B cell (primary cell): Measurements from ENCODE around the gene TSPAN18. TPM values are rescaled to one million over a fixed set of nuclear protein-coding genes. Genes with fewer than 3 reads are reported as not detected.

ENCODE experiments used
- ATAC-seq: fragments of 200-7000 bp; cut with Tn5 transposase; one replicate; pipeline ENCODE4 v1.10.0; 2021; ENCODE audit warnings: low read depth, mild to moderate bottlenecking, moderate number of reproducible peaks, moderate library complexity
- CTCF ChIA-PET: fragments of 350-600 bp; sonication (Branson Sonifier 250); formaldehyde crosslinking; loops from one replicate; lab custom pipeline; 2021; ENCODE audit warnings: antibody characterized with exemption, inconsistent platforms; lab: Charles Lee
- POLR2A ChIA-PET: fragments of 350-600 bp; sonication (Branson Sonifier 250); formaldehyde crosslinking; loops from one replicate; lab custom pipeline; 2021; ENCODE audit warnings: antibody characterized with exemption; lab: Charles Lee
- DNase-seq: peaks from one replicate; pipeline ENCODE4 v3.0.0; 2013
- H2AFZ ChIP-seq: 2 replicates; pipeline ENCODE4 v1.6.1; 2012; ENCODE audit warnings: mild to moderate bottlenecking, low read depth, low read length; ENCODE audit not compliant: insufficient read depth, poor library complexity, severe bottlenecking
- H3K27ac ChIP-seq, 2 donors: 1 replicate in 1 of 2; 2 replicates in 1 of 2; pipeline ENCODE4 v1.5.1; 2012 to 2013; ENCODE audit warnings: low read length in 2 of 2, mild to moderate bottlenecking in 2 of 2, moderate library complexity in 1 of 2
- H3K27me3 ChIP-seq, 4 experiments: fragments of 200-600 bp in 1 of 4; sonication (generic) in 1 of 4; replicated peaks in 1 of 4; 1 replicate in 2 of 4; 2 replicates in 2 of 4; pipeline versions ENCODE4 v1.6.1 to v1.7.0; 2013 to 2016; ENCODE audit warnings: low read length in 3 of 4, mild to moderate bottlenecking in 2 of 4, mixed read lengths in 1 of 4, moderate library complexity in 1 of 4; ENCODE audit not compliant: insufficient read depth in 4 of 4, control insufficient read depth in 3 of 4; ENCODE audit errors: control extremely low read depth in 1 of 4
- H3K36me3 ChIP-seq, 2 experiments: replicated peaks in 1 of 2; 1 replicate in 1 of 2; 2 replicates in 1 of 2; pipeline versions ENCODE4 v1.6.1 to v1.7.1; 2013; ENCODE audit warnings: low read length in 1 of 2; ENCODE audit not compliant: insufficient read depth in 2 of 2, control insufficient read depth in 1 of 2; ENCODE audit errors: control extremely low read depth in 1 of 2, extremely low read depth in 1 of 2
- H3K4me1 ChIP-seq, 2 donors: fragments of 200-600 bp in 1 of 2; sonication (generic) in 1 of 2; 1 replicate in 1 of 2; 2 replicates in 1 of 2; pipeline versions ENCODE4 v1.5.1 to v1.6.1; 2013 to 2017; ENCODE audit warnings: low read length in 2 of 2; ENCODE audit not compliant: control insufficient read depth in 2 of 2, insufficient read depth in 2 of 2
- H3K4me2 ChIP-seq: replicated peaks from 2 replicates; pipeline ENCODE3; 2012; ENCODE audit warnings: mild to moderate bottlenecking, low read depth, low read length; ENCODE audit not compliant: poor library complexity, severe bottlenecking
- H3K4me3 ChIP-seq, 5 experiments: fragments of 200-600 bp in 1 of 5; sonication (generic) in 1 of 5; 1 replicate in 3 of 5; 2 replicates in 2 of 5; pipeline versions ENCODE4 v1.5.1 to v1.7.0; 2011 to 2016; ENCODE audit warnings: low read length in 4 of 5, mild to moderate bottlenecking in 4 of 5, low read depth in 2 of 5, control low read depth in 1 of 5, moderate library complexity in 1 of 5; ENCODE audit not compliant: insufficient read depth in 1 of 5; ENCODE audit errors: control extremely low read depth in 1 of 5, extremely low read depth in 1 of 5
- H3K79me2 ChIP-seq: fragments of 200-600 bp; sonication (generic); one replicate; pipeline ENCODE4 v1.6.0; 2016; ENCODE audit warnings: low read length; ENCODE audit not compliant: control insufficient read depth, insufficient read depth
- H3K9ac ChIP-seq: fragments of 200-600 bp; sonication (generic); 2 replicates; pipeline ENCODE4 v1.6.1; 2017; ENCODE audit warnings: mild to moderate bottlenecking, low read length, moderate library complexity
- H3K9me3 ChIP-seq, 3 donors: one replicate each; pipeline versions ENCODE4 v1.6.1 to v1.7.1; 2013; ENCODE audit warnings: low read length in 2 of 3; ENCODE audit not compliant: control insufficient read depth in 2 of 3, insufficient read depth in 1 of 3; ENCODE audit errors: control extremely low read depth in 1 of 3
- H4K20me1 ChIP-seq: 2 replicates; pipeline ENCODE4 v1.6.0; 2012; ENCODE audit warnings: mild to moderate bottlenecking, low read length; ENCODE audit not compliant: insufficient read depth, control insufficient read depth, poor library complexity, severe bottlenecking
- H3K27ac Mint-ChIP-seq: one replicate; pipeline ENCODE4 v1.8.0; 2021; ENCODE audit warnings: mixed read lengths
- H3K27me3 Mint-ChIP-seq: one replicate; pipeline ENCODE4 v1.8.0; 2021; ENCODE audit warnings: mixed read lengths
- H3K4me1 Mint-ChIP-seq: one replicate; pipeline ENCODE4 v1.8.0; 2021; ENCODE audit warnings: mixed read lengths
- H3K4me3 Mint-ChIP-seq: one replicate; pipeline ENCODE4 v1.8.0; 2021; ENCODE audit warnings: mixed read lengths
- H3K9me3 Mint-ChIP-seq: one replicate; pipeline ENCODE4 v1.8.0; 2022; ENCODE audit warnings: mixed read lengths; ENCODE audit not compliant: insufficient read depth
- WGBS: methylation state at CpG from one replicate; pipeline ENCODE4 v1.1.5; 2013; ENCODE audit warnings: missing lambda C conversion rate; ENCODE audit not compliant: insufficient coverage; 5-methylcytosine and 5-hydroxymethylcytosine counted together
- intact Hi-C: fragments of 100-400 bp; cut with micrococcal nuclease; formaldehyde crosslinking; loops from one replicate; pipeline ENCODE4 v1.10.0; 2022
- polyA plus RNA-seq: library from polyadenylated mRNA; depleted of rRNA; stranded (reverse); fragments of >200 nt; gene quantifications from 2 replicates; pipeline ENCODE4 v1.2.3, GENCODE V29; 2012
- total RNA-seq, 2 donors: library from RNA; stranded (reverse); fragments of 120-200 nt in 1 of 2; gene quantifications; 1 replicate in 1 of 2; 2 replicates in 1 of 2; pipeline versions ENCODE4 v1.2.3 to v1.2.4, GENCODE V29; 2013 to 2022
- TF ChIP-seq, protein P1 (sequence below): fragments of 200-600 bp; IDR thresholded peaks from one replicate; pipeline ENCODE4 v1.8.0; 2022; ENCODE audit warnings: antibody characterized with exemption, mild to moderate bottlenecking

The TSPAN18 gene
- total and polyA plus RNA-seq, 2 donors (not counting 1 experiment from before 2014, with no cell fraction given): 0.75 to 2.0 TPM

DNA sequence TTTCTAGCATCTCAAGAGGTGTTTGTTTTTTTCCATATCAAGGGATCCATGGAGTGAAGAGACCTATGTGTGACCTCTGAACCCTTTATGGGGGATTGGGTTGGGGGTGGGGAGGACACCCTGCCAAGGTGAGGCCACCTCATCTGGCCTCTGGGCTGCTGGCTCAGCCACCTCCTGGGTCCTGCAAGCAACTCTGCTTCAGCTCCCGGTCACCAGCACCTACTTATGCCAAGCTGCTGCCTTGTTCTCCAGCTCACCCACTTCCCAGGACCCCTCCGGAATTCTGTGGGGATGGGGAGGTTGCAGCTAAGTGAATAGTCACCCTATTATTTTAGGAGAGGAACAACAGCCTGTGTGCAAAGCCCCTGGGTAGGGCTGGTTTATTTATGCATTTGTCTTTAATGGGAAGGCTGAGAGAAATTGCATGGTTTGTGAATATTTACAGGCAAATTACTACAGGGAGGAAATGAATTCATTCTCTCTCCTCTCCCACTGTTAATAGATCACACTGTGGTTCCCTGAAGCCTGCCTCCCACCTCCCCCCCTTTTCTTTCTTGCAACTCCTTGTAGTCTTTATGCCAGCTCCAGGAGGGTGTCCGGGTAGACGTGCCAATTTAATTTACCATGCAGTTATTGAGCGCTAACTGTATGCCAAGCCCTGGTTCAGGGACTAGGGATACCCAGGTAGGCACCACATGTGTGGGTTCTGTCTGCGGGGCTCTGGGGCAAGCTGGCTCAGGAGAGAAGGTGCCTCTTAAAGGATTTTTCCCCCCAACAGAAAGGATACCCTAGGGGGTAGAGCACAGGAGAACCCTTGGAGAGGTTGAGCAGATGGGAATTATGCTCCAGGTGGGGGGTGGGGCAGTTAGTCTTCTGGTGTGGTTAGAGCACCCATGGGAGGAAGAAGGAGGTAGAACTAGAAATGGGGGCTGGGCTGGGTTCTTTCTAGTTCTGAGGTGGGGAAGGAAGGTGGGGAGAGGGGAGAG, 50.7 kb downstream of the TSPAN18 start:
- no peaks in the 10 kb centered on the region for H4K20me1 ChIP-seq
- no peak overlapping the region for H2AFZ ChIP-seq
- no peak overlapping the region for H3K9ac ChIP-seq
- H3K9me3 Mint-ChIP-seq: no peaks in the 10 kb centered on the region
- H3K4me3 Mint-ChIP-seq: no peak overlapping the region
- ChIA-PET CTCF (interaction anchor here (0.7 to 5.5 kb wide), 15 partner anchors 10 to 683 kb away, joined by 3 to 54 read pairs (median 5); no protein-coding TSS in a partner anchor), POLR2A (no interaction called here)
- H3K27ac ChIP-seq: no peak overlapping the region
- 95% methylated on average over 3 of the region's 6 CpGs for WGBS
- no peaks in the 10 kb centered on the region for H3K36me3 ChIP-seq
- H3K4me3 ChIP-seq: no peak overlapping the region
- H3K27me3 Mint-ChIP-seq: no peaks in the 10 kb centered on the region
- H3K9me3 ChIP-seq: no peaks in the 10 kb centered on the region
- peaks cover 2% of the 10 kb centered on the region for H3K4me1 Mint-ChIP-seq
- intact Hi-C loops: loop anchor here (5.0 kb wide), 2 partner anchors 50 to 135 kb away; partner anchors contain the start of gene TSPAN18
- H3K4me2 ChIP-seq: no peak overlapping the region
- ATAC-seq (no peak), DNase-seq (no peak)
- H3K27me3 ChIP-seq: peaks cover 0 to 10% (median 0%) of the 10 kb centered on the region in 4 experiments
- H3K27ac Mint-ChIP-seq: no peak overlapping the region
- no peaks in the 10 kb centered on the region for H3K79me2 ChIP-seq
- TF ChIP-seq, protein P1, sequence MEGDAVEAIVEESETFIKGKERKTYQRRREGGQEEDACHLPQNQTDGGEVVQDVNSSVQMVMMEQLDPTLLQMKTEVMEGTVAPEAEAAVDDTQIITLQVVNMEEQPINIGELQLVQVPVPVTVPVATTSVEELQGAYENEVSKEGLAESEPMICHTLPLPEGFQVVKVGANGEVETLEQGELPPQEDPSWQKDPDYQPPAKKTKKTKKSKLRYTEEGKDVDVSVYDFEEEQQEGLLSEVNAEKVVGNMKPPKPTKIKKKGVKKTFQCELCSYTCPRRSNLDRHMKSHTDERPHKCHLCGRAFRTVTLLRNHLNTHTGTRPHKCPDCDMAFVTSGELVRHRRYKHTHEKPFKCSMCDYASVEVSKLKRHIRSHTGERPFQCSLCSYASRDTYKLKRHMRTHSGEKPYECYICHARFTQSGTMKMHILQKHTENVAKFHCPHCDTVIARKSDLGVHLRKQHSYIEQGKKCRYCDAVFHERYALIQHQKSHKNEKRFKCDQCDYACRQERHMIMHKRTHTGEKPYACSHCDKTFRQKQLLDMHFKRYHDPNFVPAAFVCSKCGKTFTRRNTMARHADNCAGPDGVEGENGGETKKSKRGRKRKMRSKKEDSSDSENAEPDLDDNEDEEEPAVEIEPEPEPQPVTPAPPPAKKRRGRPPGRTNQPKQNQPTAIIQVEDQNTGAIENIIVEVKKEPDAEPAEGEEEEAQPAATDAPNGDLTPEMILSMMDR: no peak
- H3K4me1 ChIP-seq: no peaks in the 10 kb centered on the region
